ES-I3 (cell line): ENCODE data around the gene DNAH14.
"Not testable (repeated sequence)": the region's sequence is repeated elsewhere in the genome, so short reads cannot be mapped to it uniquely, and the experiment has no call there.

ENCODE experiments used
- H3K36me3 ChIP-seq: 2 replicates; pipeline ENCODE4 v1.6.1; 2013; ENCODE audit warnings: mild to moderate bottlenecking, low read length, control low read depth, moderate library complexity; ENCODE audit not compliant: insufficient read depth
- H3K4me1 ChIP-seq: 2 replicates; pipeline ENCODE4 v1.6.1; 2013; ENCODE audit warnings: mild to moderate bottlenecking, control low read depth, low read length; ENCODE audit not compliant: insufficient read depth
- H3K9ac ChIP-seq: 2 replicates; pipeline ENCODE4 v1.6.1; 2013; ENCODE audit warnings: low read depth, mild to moderate bottlenecking, low read length, moderate library complexity
- H3K9me3 ChIP-seq: 2 replicates; pipeline ENCODE4 v1.6.1; 2013; ENCODE audit warnings: mild to moderate bottlenecking, low read length, moderate library complexity; ENCODE audit not compliant: control insufficient read depth, insufficient read depth

Gene DNAH14

DNA sequence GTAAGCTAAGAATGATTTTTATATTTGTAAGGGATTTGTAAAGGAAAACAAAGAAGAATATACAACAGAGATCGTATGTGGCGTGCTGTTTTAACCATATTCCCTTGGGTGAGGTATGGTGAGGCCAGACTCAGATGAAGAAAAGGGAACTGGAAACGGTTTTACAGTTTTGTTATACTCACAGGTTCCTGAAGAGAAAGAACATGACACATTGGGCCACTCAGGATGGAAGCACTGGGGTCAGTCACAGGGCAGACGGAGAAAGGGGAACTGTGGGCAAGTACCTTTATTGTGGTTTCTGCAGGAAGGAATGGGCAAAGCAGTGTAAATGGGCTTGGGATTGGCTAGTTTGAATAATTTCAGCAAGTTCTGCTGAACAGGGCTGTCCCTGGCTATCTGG lies 321.0 kb downstream of the DNAH14 start:
- Histone ChIP-seq H3K9me3 (no peaks in the 10 kb centered on the region), H3K9ac (no peak overlapping the region), H3K36me3 (no peaks in the 10 kb centered on the region), H3K4me1 (no peaks in the 10 kb centered on the region)

DNA sequence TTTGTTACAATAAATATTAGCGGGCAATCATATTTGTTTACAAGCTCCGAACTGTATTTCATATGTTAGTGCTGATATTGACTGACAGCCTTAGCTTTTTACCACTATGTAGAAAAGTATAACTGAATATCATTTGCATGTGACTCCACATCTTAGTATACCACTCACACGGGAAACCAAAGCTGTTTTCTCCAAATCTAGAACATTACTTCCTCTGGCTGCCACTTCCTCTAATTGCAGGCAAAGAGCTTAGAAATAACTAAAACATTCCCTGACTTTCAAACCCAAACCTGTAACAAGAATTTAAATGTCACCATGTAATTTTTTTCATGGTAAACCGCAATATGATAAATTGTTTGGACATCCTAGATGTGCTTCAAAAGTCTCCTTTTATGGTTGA lies 323.7 kb downstream of the DNAH14 start:
- Histone ChIP-seq H3K9ac (no peak overlapping the region), H3K9me3 (no peaks in the 10 kb centered on the region), H3K4me1 (no peaks in the 10 kb centered on the region), H3K36me3 (no peaks in the 10 kb centered on the region)

DNA sequence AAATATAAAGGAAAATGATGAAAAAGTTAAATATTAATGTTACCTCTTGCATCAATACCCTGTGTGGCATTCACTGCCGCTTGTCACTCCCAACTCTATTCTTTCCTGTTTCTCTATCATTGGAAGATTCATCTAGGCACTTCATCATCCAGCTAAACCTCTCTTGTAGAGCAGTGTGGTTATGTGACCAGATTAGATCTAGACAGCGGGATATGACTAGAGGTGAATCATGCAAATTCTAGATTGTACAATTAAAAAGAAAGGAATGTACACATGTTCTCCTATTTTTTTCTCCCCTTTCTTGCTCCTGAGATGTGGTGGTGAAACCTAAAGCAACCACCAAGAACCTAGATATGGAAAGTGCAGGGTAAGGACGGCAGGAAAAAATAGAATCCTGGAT lies 324.3 kb downstream of the DNAH14 start:
- Histone ChIP-seq H3K9ac (no peak overlapping the region), H3K36me3 (no peaks in the 10 kb centered on the region), H3K9me3 (no peaks in the 10 kb centered on the region), H3K4me1 (no peaks in the 10 kb centered on the region)

DNA sequence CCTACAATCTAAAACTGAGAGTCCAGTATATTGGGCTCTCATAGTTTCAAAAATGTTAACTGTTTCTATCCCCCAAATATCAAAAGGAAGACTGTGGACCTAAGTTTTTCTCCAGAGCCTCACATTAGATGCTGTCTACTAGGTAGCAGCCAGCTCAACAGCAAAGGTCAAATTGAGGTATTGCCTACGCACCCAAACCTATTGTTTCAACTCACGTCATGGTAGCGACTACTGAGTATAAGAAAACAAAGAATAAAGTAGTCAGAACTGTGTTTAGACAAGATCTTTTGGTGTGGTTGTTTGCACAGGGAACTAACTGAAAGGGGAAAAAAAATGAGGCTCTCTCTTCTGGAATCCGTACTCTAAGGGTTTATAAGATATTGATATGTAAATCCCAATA lies 325.2 kb downstream of the DNAH14 start:
- no peaks in the 10 kb centered on the region for H3K4me1 ChIP-seq
- H3K9me3 ChIP-seq: no peaks in the 10 kb centered on the region
- H3K36me3 ChIP-seq: no peaks in the 10 kb centered on the region
- no peak overlapping the region for H3K9ac ChIP-seq

DNA sequence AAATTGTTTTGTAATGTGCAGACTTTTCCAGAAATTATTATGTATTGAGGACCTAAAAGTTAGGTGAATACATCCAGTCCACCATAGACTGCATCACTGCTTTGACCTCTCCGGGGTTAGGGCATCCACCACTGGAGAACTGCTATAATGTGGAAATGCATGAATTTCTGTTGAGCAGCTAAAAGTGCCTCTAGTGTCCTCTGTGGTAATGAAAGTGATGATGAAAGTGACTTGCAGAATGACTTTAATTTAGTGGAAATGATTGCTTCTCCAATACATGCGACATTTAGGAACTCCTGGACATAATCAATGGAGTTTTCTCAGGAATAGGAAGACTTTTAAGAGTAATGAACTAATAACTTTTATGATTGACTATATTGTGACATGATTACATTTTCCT lies 327.6 kb downstream of the DNAH14 start:
- Histone ChIP-seq H3K4me1 (no peaks in the 10 kb centered on the region), H3K36me3 (no peaks in the 10 kb centered on the region), H3K9ac (no peak overlapping the region), H3K9me3 (no peaks in the 10 kb centered on the region)

DNA sequence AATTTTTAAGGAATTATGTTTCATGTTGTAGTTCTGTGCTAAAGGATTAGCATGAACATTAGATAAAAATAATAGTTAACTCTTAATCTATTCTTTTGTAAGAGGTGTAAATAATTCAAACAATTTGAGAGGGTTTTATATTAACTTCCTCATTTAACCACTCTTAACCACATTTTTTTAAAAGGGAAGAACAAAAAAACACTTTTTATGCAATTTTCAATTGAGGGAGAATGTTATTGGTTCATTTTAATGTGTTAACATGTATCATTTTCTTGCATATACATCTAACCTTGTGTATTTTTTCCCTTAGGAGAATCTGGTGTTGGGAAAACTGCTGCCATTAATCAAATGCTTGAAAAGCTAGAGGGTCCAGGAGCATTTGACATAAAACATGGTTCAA lies 329.3 kb downstream of the DNAH14 start:
- no peak overlapping the region for H3K9ac ChIP-seq
- no peaks in the 10 kb centered on the region for H3K36me3 ChIP-seq
- H3K4me1 ChIP-seq: no peaks in the 10 kb centered on the region
- H3K9me3 ChIP-seq: no peaks in the 10 kb centered on the region

DNA sequence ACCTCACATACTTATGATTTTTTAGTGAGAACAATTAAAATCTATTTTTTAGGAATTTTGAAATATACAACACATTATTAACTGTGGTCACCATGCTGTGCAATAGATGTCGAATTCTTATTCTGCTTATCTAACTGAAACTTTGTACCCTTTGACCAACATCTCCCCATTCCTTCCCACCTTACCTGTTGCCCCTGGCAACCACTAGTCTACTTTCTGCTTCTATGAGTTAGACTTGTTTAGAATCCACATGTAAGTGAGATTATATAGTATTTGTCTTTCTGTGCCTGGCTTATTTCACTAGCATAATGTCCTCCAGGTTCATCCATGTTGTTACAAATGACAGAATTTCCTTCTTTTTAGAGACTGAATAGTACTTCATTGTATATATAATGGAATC lies 330.1 kb downstream of the DNAH14 start:
- Histone ChIP-seq H3K9ac (no peak overlapping the region), H3K4me1 (no peaks in the 10 kb centered on the region)

DNA sequence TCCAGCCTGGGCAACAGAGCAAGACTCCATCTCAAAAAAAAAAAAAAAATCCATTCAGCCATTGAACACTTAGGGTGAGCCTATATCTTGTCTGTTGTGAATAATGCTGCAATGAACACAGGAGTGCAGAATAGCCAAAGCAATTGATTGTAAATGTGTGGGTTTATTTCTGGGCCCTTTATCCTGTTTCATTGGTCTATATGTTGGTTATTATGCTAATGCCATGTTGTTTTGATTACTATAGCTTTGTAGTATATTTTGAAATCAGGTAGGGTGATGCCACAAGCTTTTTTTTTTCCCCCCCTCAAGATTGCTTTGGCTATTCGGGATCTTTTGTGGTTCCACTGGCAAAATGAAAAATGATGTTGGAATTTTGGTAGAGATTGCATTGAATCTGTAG lies 330.8 kb downstream of the DNAH14 start:
- Histone ChIP-seq H3K9me3 (no peaks in the 10 kb centered on the region), H3K4me1 (no peaks in the 10 kb centered on the region), H3K9ac (no peak overlapping the region), H3K36me3 (no peaks in the 10 kb centered on the region)

More for the DNA sequence above, 330.1 kb downstream of the DNAH14 start:
- Histone ChIP-seq H3K36me3 (no peaks in the 10 kb centered on the region), H3K9me3 (no peaks in the 10 kb centered on the region)

DNA sequence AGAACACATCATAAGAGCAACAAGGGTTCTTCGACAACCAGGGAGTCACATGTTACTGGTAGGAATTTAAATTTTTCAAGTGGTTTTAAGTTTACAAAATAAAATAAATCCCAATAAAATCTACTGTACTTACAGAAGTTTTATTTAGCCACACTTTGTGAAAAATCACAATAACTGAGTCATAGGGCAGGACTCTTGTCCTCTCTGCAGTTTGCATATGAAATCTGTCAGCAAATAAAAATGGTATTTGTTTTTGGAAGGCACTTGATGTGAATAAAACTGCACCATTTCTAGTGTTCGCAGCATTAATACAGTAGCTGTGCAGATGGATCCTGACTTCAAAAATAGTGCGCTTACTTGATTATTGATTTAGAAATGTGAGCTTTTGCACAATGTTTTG lies 348.0 kb downstream of the DNAH14 start:
- no peaks in the 10 kb centered on the region for H3K4me1 ChIP-seq
- no peak overlapping the region for H3K9ac ChIP-seq
- H3K36me3 ChIP-seq: no peaks in the 10 kb centered on the region; the same call in 1 of the 2 replicates
- peaks cover 10% of the 10 kb centered on the region for H3K9me3 ChIP-seq

DNA sequence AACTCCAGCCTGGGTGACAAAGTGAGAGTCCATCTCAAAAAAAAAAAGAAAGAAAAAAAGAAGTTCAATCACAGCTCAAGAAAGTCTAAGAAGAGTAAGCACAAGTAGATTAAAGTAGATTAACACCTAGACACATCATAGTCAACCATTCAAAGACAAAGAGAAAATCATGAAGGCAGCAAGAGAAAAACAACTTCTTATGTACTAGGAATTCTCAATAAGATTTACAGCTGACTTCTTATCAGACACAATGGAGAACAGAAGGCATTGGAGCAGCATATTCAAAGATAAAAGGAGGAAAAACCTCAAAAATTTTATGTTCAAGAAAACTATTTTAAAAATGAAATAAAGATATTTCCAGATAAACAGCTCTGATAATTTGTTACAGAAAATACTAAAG lies 351.1 kb downstream of the DNAH14 start:
- no peak overlapping the region for H3K9ac ChIP-seq
- no peaks in the 10 kb centered on the region for H3K4me1 ChIP-seq
- peaks cover 10% of the 10 kb centered on the region for H3K9me3 ChIP-seq
- H3K36me3 ChIP-seq: no peaks in the 10 kb centered on the region; the same call in 1 of the 2 replicates

DNA sequence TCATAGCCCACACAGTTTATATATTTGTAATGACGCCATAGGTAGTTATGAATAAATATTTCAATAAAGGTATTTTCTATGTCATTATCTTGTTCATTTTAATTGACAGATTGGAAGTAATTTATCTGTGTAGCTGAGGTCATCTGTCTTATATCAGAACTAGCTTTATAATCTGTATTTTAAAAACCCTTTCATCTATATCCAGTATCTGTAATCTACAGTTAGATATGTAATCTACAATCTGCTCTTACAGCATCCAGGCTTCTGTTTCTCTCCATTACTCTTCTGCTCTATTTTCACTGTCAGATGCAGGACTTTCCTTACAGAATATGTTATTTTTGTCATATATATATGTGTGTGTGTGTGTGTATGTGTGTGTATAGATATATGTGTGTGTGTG lies 360.8 kb downstream of the DNAH14 start:
- Histone ChIP-seq H3K9me3 (no peaks in the 10 kb centered on the region), H3K9ac (no peak overlapping the region), H3K4me1 (no peaks in the 10 kb centered on the region)

DNA sequence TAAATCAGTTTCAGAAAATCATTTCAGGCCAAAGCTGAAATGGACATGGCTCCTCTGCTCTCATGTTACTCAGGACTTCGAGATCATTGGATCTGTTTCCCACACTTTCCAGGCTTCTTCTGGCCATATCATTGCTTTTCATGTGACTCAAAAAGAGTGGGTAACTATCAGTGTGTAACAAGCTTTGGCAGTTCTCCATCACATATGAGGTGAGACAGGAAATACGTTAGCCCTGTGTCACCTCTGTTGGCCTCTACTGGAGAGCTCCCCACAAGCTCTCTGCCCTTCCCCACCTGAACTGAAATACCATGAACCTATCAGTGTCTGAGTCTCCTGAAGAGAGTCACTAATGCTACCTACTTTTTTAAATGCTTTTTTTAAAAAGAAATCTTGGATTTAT lies 370.1 kb downstream of the DNAH14 start:
- Histone ChIP-seq H3K4me1 (no peaks in the 10 kb centered on the region), H3K9me3 (no peaks in the 10 kb centered on the region), H3K9ac (no peak overlapping the region), H3K36me3 (no peaks in the 10 kb centered on the region)

More for the DNA sequence above, 360.8 kb downstream of the DNAH14 start:
- no peaks in the 10 kb centered on the region for H3K36me3 ChIP-seq

DNA sequence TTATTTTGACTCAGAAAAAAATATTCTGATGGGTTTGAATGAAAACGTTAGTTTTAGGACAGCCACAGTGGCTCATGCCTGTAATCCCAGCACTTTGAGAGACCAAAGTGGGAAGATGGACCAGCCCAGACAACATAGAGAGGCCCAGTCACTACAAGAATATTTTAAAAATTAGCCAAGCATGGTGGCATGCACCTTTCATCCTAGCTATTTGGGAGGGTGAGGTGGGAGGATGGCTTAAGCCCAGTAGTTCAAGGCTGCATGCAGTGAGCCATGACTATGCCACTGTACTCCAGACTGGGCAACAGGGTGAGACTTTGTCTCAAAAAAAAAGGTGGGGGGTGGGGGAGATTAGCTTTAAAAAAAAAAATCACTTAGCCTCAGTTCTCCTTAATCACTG lies 370.9 kb downstream of the DNAH14 start:
- Histone ChIP-seq H3K9ac (no peak overlapping the region), H3K4me1 (no peaks in the 10 kb centered on the region), H3K9me3 (no peaks in the 10 kb centered on the region), H3K36me3 (no peaks in the 10 kb centered on the region)

DNA sequence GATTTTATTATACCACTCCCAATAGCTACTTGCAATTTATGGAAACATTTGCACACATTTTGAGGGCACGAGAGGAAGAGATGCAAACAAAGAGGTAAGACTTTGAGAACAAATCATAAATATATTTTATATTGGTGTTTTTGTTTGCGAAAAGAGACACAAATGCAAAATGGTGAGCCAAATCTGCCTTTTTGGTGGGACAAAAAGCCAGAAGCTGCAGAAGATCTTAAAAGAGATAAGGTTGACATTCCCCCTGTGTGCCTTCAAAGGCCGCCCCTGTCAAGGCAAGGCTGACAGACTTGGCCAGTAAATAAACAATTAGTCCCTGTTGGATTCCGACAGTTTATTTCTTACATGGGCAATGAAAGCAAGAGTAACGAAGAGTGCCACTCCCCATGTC lies 375.5 kb downstream of the DNAH14 start:
- no peaks in the 10 kb centered on the region for H3K9me3 ChIP-seq
- H3K4me1 ChIP-seq: no peaks in the 10 kb centered on the region
- H3K36me3 ChIP-seq: no peaks in the 10 kb centered on the region
- H3K9ac ChIP-seq: no peak overlapping the region

DNA sequence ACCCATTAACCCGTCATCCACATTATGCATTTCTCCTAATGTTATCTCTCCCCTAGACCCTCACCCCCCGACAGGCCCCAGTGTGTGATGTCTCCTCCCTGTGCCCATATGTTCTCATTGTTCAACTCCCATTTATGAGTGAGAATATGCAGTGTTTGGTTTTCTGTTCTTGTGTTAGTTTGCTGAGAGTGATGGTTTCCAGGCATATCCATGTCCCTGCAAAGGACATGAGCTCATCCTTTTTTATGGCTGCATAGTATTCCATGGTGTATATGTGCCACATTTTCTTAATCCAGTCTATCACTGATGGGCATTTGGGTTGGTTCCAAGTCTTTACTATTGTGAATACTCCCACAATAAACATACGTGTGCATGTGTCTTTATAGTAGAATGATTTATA lies 381.1 kb downstream of the DNAH14 start:
- H3K36me3 ChIP-seq, H3K9me3 ChIP-seq, H3K4me1 ChIP-seq, H3K9ac ChIP-seq: not testable (repeated sequence)
